PC-3 (cell line): Measurements from ENCODE around the gene TRPV5. TPM values are rescaled to one million over a fixed set of nuclear protein-coding genes. Genes with fewer than 3 reads are reported as not detected.
A peak's percentile ranks its signal among the peaks of the same experiment; 100 is the strongest.

Experiments
- ATAC-seq: fragments of 200-7000 bp; cut with Tn5 transposase; 2 replicates; pipeline ENCODE4 v1.9.1; 2020; ENCODE audit warnings: mild to moderate bottlenecking, moderate library complexity
- BruUV-seq: library from RNA; stranded (reverse); fragments of 400-500 nt; replicated peaks from 2 replicates; lab custom pipeline; 2021; lab: Mats Ljungman, UMichigan
- CTCF ChIA-PET: fragments of 300-600 bp; sonication (Branson Sonifier 250); formaldehyde crosslinking; loops from one replicate; lab custom pipeline; 2022; ENCODE audit warnings: antibody characterized with exemption; lab: Charles Lee
- POLR2A ChIA-PET: fragments of 300-600 bp; sonication (Branson Sonifier 250); formaldehyde crosslinking; loops from one replicate; lab custom pipeline; 2022; ENCODE audit warnings: antibody characterized with exemption; ENCODE audit not compliant: unreplicated experiment; lab: Charles Lee
- DNase-seq: peaks from one replicate; pipeline ENCODE4 v3.0.0-alpha.2; 2015
- H2AFZ ChIP-seq: fragments of 300-600 bp; sonication (generic); 2 replicates; pipeline ENCODE4 v1.6.0; 2016; ENCODE audit warnings: antibody characterized with exemption, low read length
- H3F3A ChIP-seq: fragments of 300-600 bp; sonication (generic); one replicate; pipeline ENCODE4 v1.6.0; 2017; ENCODE audit warnings: antibody characterized with exemption, low read length, control low read depth, mild to moderate bottlenecking; ENCODE audit not compliant: unreplicated experiment
- H3K27ac ChIP-seq: fragments of 300-600 bp; sonication (generic); 2 replicates; pipeline ENCODE4 v1.5.1; 2016; ENCODE audit warnings: mild to moderate bottlenecking, low read length
- H3K27me3 ChIP-seq: fragments of 300-600 bp; sonication (generic); 2 replicates; pipeline ENCODE4 v1.6.1; 2016; ENCODE audit warnings: low read length, mixed read lengths
- H3K36me3 ChIP-seq: fragments of 300-600 bp; sonication (generic); 2 replicates; pipeline ENCODE4 v1.6.1; 2016; ENCODE audit warnings: low read depth, mixed run types, low read length, mixed read lengths
- H3K4me1 ChIP-seq: fragments of 300-600 bp; sonication (generic); 2 replicates; pipeline ENCODE4 v1.5.1; 2016; ENCODE audit warnings: low read length; ENCODE audit not compliant: insufficient read depth
- H3K4me2 ChIP-seq: fragments of 300-600 bp; sonication (generic); 2 replicates; pipeline ENCODE4 v1.6.0; 2016; ENCODE audit warnings: low read length
- H3K4me3 ChIP-seq: fragments of 300-600 bp; sonication (generic); 2 replicates; pipeline ENCODE4 v1.5.1; 2016; ENCODE audit warnings: mild to moderate bottlenecking, low read length, mixed read lengths
- H3K79me2 ChIP-seq: fragments of 300-600 bp; sonication (generic); 2 replicates; pipeline ENCODE4 v1.6.1; 2017; ENCODE audit warnings: low read length, mixed read lengths
- H3K9ac ChIP-seq: fragments of 300-600 bp; sonication (generic); 2 replicates; pipeline ENCODE4 v1.6.0; 2016; ENCODE audit warnings: mild to moderate bottlenecking, low read length
- H3K9me2 ChIP-seq: fragments of 300-600 bp; sonication (generic); replicated peaks from 2 replicates; pipeline ENCODE4 v1.6.1; 2016; ENCODE audit warnings: mixed run types, low read length, mixed read lengths
- H3K9me3 ChIP-seq: fragments of 300-600 bp; sonication (generic); 2 replicates; pipeline ENCODE4 v1.6.1; 2016; ENCODE audit warnings: low read length, mixed read lengths
- H4K20me1 ChIP-seq: fragments of 300-600 bp; sonication (generic); 2 replicates; pipeline ENCODE4 v1.6.1; 2016; ENCODE audit warnings: low read length, mixed read lengths
- CTCF ChIP-seq: fragments of 300-600 bp; sonication (generic); conservative IDR thresholded peaks from 2 replicates; pipeline ENCODE4 v1.5.1; 2017; ENCODE audit warnings: antibody characterized with exemption, low read depth, mild to moderate bottlenecking, low read length
- EZH2 ChIP-seq: fragments of 300-600 bp; sonication (generic); IDR thresholded peaks from one replicate; pipeline ENCODE4 v1.6.1; 2017; ENCODE audit warnings: antibody characterized with exemption, mild to moderate bottlenecking, low read length; ENCODE audit not compliant: unreplicated experiment
- EZH2phosphoT487 ChIP-seq: fragments of 300-600 bp; sonication (generic); IDR thresholded peaks from 2 replicates; pipeline ENCODE4 v1.6.1; 2018; ENCODE audit warnings: mild to moderate bottlenecking, antibody characterized with exemption, low read length, borderline replicate concordance
- intact Hi-C: fragments of 100-400 bp; cut with micrococcal nuclease; formaldehyde crosslinking; loops from 2 replicates; pipeline ENCODE4 v1.9.0; 2023
- total RNA-seq: library from RNA; depleted of rRNA; stranded (reverse); fragments of >200 nt; gene quantifications from 2 replicates; pipeline ENCODE4 v1.2.3, GENCODE V29; 2014

TRPV5 gene
- total RNA-seq, 1 experiment from 2014 or later, result not detected

- Histone ChIP-seq H3K9me3 (no peaks in the 10 kb centered on the region), H2AFZ (no peak overlapping the region), H3K4me2 (no peak overlapping the region), H3K9ac (no peak overlapping the region), H3K27ac (no peak overlapping the region), H3K36me3 (no peaks in the 10 kb centered on the region), H3K79me2 (no peaks in the 10 kb centered on the region), H3K4me3 (no peak overlapping the region), H4K20me1 (no peaks in the 10 kb centered on the region), H3K4me1 (peaks cover 18% of the 10 kb centered on the region), H3K9me2 (no peaks in the 10 kb centered on the region), H3F3A (no peaks in the 10 kb centered on the region), H3K27me3 (peaks cover 10% of the 10 kb centered on the region)
- no peak for ATAC-seq
- DNase-seq, result no peak
- intact Hi-C loops, result no loop called here
- ChIA-PET CTCF (no interaction called here), POLR2A (no interaction called here)
- TF ChIP-seq EZH2phosphoT487 (no peak), CTCF (no peak), EZH2 (no peak)
- no TSS peak for BruUV-seq
Measured at GRCh38 chr7:142896151-142896550, 37.4 kb downstream of the TRPV5 start.

GRCh38 chr7:142894985-142895593 is 38.5 kb downstream of the TRPV5 start:
- H3K79me2 ChIP-seq, result no peaks in the 10 kb centered on the region
- H3K27me3 ChIP-seq, result peaks cover 10% of the 10 kb centered on the region
- no peak for DNase-seq
- no peaks in the 10 kb centered on the region for H3F3A ChIP-seq
- no peak overlapping the region for H3K4me2 ChIP-seq
- no peak overlapping the region for H3K4me3 ChIP-seq
- H3K27ac ChIP-seq, result no peak overlapping the region
- ChIA-PET CTCF (interaction anchor here (0.6 kb wide), 1 partner anchor 14 kb away, joined by 4 read pairs; no protein-coding TSS in a partner anchor), POLR2A (no interaction called here)
- H3K36me3 ChIP-seq, result no peaks in the 10 kb centered on the region
- ATAC-seq, result no peak
- H3K9me2 ChIP-seq, result no peaks in the 10 kb centered on the region
- H2AFZ ChIP-seq, result peak overlapping the region; percentile 25; the same call in 1 of the 2 replicates
- no peak for TF ChIP-seq EZH2phosphoT487
- no peak for TF ChIP-seq EZH2
- TF ChIP-seq CTCF, result no peak
- intact Hi-C loops, result no loop called here
- H3K9ac ChIP-seq, result no peak overlapping the region
- H3K4me1 ChIP-seq, result peaks cover 16% of the 10 kb centered on the region
- no TSS peak for BruUV-seq
- no peaks in the 10 kb centered on the region for H4K20me1 ChIP-seq
- H3K9me3 ChIP-seq, result no peaks in the 10 kb centered on the region
